LNCAP (cell line): ENCODE results near the gene TRAF3.

ENCODE experiments used
- TF ChIP-seq, protein P1 (sequence below): fragments of 450-650 bp; IDR thresholded peaks from 2 replicates; pipeline ENCODE4 v1.5.1; 2017; ENCODE audit warnings: mild to moderate bottlenecking

Gene TRAF3

DNA sequence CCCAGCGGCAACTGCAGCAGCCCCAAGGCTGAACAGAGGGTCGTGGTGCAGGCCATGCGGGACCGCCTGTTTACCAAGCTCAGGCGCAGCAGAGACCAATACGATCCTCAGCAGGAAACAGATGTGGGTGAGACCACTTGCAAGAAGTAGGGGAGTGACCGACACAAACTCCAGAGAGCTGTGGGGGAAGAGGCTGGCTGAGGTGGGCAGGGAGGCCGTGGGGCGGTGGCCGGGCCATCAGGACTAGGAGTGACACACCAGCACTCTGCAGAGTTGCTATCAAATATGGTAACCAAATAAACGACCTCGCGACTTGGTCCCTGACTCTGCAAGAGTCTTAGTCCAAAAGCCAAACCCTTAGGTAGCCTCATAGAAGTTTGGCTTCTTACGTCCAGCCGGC is 175.9 kb downstream of the TRAF3 start:
- TF ChIP-seq, protein P1, sequence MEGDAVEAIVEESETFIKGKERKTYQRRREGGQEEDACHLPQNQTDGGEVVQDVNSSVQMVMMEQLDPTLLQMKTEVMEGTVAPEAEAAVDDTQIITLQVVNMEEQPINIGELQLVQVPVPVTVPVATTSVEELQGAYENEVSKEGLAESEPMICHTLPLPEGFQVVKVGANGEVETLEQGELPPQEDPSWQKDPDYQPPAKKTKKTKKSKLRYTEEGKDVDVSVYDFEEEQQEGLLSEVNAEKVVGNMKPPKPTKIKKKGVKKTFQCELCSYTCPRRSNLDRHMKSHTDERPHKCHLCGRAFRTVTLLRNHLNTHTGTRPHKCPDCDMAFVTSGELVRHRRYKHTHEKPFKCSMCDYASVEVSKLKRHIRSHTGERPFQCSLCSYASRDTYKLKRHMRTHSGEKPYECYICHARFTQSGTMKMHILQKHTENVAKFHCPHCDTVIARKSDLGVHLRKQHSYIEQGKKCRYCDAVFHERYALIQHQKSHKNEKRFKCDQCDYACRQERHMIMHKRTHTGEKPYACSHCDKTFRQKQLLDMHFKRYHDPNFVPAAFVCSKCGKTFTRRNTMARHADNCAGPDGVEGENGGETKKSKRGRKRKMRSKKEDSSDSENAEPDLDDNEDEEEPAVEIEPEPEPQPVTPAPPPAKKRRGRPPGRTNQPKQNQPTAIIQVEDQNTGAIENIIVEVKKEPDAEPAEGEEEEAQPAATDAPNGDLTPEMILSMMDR = no peak

DNA sequence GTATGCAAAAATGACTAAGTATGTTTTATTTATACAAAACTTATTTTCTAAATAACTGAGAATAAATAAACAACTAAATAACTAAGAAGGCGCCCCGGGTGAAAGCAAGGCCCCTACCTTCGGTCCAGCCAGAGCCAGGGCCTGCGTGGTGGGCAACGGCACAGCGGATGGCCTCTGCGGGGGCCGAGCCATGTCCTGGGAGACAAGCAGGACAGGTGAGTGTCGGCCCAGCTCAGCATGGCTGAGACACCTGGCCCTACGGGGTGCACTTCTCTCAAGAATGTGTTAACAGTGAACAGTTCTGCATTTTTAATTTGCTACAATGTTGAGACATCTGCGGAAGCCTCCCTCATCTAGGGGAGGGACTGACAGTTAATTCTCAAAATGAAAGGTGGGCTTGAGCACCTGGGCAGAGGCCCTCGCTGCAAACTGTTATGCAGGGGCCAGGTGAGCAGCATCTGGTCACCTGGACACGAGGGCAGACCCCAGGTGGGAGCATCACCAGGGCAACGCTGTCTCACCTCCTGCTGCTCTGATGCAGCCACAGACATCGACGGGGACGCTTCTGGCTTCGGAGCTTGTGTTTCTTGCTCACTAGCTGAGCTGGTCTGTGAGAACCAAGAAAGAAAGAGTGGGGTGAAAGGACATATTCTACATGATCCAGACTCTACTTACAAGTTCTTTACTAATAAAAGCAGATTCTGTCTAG is 177.0 kb downstream of the TRAF3 start:
- TF ChIP-seq, protein P1 = no peak

DNA sequence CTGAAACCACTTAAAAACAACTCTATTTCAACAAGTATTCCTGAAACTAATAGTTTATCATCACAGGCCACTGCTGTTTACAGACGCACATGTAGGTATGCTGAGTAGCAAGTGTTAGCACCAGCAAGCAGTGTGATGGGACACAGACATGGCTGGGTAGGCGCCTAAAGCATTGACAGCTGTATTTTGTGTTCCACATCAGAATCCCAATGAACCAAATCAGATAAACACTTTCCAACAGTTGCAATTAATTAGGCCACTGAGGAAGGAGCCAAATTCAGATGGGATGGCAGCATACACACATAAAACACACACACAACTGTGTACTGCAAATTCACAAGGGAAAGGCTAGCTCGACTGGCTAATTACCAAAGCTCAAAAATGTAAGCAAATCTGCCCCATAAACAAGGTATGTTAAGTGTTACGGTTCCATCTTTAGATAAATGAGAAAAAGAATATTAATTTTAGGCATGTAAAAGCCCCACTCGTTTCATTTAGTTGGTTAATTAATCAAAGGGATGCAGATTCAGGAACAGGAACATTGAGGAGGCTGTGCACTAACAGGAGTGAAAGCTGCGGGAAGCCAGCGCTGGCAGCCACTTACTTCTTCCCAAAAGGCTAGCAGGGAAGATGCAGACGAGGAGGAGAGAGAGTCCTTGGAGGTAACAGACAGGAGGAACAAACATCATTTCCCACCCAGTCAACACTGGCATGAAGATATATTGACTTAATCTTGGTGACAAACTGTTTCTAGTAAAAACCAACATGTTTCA is 178.6 kb downstream of the TRAF3 start:
- TF ChIP-seq, protein P1 = no peak

DNA sequence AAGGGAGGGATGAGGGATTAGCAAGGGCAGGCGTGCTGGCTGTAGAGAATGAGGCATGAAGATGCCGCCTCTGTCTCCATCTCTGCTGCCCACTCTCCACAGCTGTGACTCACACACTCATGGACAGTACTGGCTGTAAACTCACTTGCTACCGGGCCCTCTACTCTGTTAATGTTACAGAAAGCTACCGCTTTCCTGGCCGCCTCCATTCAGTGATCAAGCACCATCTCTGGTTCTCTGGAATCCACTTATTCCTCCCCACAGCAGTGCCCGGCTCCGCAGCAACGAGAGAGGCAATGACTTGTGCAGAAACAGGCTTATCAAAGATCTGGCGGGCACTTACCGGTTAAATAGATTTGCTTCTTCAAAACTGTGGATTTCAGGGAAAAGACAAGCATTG is 180.0 kb downstream of the TRAF3 start:
- TF ChIP-seq, protein P1 = no peak

DNA sequence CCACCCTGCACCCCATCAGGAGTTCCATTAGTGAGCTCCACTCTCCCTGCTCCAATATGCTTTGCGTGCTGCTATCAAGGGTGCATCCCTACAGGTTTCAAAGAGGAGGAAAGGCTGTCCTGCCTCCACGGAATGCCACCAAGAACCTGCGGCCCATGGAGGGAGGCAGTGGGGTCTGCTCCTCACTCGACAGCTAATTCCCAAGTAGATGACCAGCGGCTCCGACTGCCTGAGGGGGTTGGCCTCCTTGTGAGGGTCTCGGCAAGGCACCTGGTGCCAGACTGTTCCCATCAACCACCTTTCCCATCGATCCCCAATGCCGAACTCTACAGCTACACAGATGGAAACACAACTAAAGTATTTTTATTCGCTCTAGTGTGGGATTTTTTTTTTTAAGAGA is 181.2 kb downstream of the TRAF3 start:
- TF ChIP-seq, protein P1 = no peak
